NCI-H510A (cell line): ENCODE measurements around the gene FOSL1.
"Not testable (repeated sequence)": the region's sequence is repeated elsewhere in the genome, so short reads cannot be mapped to it uniquely, and the experiment has no call there.

ENCODE experiments used
- DNase-seq: peaks from one replicate; lab custom pipeline; 2025; lab: John Stamatoyannopoulos, UW

The FOSL1 gene

DNA sequence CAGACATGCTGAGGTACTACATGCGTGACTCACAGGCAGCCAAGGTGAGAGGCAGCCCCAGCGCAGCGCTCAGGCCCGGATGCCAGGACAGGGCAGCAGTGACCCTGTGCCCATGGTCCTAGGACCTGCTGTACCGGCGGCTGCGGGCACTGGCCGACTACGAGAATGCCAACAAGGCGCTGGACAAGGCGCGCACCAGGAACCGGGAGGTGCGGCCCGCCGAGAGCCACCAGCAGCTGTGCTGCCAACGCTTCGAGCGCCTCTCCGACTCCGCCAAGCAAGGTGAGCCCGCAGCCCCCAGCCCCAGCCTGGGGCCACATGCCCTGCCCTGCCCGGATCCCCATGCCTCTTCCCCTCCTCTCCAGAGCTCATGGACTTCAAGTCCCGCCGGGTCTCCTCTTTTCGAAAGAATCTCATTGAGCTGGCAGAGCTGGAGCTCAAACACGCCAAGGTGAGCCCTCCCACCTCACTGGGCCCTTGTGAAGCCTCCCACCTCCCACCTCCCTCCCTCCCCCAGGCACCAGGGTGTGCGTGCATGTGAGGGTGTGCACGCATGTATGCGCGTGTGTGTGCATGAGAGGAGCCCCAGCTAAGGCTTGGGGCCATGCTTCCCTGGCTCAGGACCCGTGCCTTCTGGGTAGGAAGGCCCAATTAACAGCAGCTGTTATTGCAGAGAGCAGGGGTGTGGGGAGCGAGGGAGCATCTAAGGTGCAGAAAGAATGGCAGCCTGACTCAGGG, 47.5 kb downstream of the FOSL1 start:
- no peak for DNase-seq

GRCh38 chr11:65851811-65852507, 48.2 kb downstream of the FOSL1 start:
- DNase-seq = no peak

DNA sequence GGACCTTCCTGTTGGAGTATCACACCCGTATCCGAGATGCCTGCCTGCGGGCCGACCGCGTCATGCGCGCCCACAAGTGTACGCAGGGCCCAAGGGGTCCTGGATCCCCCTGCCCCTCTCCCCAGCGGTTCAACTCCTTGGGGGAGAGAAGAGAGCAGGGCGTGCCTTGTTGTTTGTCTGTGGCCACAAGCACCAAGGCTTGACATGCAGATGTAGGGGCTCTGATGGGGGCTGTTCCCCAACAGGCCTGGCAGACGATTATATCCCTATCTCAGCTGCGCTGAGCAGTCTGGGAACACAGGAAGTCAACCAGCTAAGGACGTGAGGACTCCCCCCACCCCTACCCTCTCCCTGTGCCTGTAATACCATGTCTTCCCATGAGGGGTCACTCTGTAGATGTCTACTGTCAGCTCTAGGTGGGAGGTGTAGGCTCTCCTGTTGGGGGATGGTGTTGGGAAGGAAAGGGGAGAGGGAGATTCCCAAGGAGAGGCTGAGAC, 49.1 kb downstream of the FOSL1 start:
- DNase-seq = no peak

DNA sequence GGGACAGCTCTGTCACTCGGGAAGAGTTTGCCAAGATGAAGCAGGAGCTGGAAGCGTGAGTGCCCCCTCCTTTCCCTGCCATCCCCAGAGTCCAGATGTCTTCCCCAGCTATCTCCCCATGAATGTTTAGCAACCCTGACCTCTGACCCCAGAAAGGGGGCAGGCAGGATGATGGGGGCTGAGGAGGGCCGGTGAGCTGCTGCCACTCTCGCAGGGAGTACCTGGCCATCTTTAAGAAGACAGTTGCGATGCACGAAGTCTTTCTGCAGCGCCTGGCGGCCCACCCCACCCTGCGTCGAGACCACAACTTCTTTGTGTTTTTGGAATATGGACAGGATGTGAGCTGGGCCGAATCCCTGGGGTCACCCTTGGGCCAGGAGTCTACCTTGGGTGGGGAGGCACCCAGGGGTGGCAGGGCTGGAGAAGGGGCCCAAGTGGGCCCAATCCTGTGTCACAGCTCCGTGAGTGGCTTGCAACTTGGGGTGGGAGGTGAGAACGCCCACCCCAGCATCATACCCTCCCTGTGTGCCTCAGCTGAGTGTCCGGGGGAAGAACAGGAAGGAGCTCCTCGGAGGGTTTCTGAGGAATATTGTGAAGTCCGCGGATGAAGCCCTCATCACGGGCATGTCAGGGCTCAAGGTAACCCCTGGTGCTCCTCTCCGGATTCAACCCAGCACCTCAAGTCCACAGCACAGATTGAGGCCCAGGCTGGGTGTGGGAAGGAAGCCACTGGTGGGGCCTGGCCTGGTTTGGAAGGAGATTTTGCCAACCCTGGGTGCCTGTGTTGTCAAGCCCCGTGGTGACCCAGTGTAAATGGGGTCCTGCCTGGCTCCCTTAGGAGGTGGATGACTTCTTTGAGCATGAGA, 49.7 kb downstream of the FOSL1 start:
- DNase-seq = no peak

DNA sequence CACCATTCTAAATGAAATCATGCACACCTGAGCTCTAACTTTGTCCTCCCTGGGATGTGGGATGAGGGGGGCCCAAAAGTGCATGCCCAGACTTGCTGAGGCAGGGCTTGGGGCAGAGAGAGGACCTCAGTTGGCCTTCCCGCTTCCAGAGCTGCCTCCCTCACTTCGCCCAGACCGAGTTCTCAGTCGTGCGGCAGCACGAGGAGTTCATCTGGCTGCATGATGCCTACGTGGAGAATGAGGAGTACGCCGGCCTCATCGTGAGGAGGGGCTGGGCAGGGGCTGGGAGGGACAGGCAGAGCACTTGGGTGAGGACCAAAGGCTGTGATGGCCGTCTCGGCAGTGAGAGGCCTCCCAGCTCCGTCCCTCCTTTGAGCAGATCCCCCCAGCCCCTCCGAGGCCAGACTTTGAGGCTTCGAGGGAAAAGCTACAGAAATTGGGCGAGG, 50.4 kb downstream of the FOSL1 start:
- no peak for DNase-seq

DNA sequence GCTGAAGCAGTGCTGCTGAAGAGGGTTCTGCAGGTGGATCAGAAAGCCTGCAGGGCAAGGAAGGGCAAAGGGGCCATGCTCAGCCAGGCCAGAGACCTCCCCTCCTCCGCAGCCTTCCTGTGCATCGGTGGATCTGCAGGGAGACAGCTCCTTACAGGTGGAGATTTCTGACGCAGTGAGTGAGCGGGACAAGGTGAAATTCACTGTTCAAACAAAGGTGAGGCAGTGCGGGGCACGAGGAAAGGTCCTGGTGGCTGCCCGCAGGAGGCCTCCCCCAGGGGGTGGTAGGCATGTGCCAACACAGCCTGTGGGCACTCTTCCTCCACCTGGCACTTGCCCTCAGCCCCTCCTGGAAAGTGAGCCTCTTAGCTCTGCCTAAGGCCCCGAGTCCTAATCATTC, 50.8 kb downstream of the FOSL1 start:
- no peak for DNase-seq

- not testable (repeated sequence) for DNase-seq
These were observed 51.5 kb downstream of the FOSL1 start for GRCh38 chr11:65848693-65849092.

- DNase-seq = no peak
These were observed 52.4 kb downstream of the FOSL1 start for GRCh38 chr11:65847746-65848145.

DNA sequence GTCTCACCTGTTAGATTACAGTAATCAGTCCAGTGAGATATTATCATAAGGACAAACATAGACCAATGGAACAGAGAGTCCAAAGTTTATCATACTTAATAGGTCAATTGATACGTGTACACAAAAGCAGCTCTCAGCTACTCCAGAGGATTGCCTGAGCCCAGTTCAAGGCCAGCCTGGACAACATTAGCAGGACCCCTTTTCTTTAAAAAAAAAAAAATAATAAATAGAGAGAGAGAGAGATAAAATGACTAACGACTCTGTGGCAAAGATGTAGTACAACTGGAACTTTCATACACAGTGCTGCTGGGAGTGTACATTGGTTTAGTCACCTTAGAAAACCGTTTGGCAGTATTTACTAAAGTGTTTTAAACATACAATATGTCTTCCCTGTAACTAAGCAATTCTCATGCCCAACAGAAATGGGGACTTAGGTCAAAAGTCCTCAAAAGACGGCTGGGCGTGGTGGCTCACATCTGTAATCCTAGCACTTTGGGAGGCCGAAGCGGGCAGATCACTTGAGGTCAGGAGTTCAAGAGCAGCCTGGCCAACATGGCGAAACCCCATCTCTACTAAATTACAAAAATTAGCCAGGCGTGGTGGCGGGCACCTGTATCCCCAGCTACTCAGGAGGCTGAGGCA, 55.8 kb downstream of the FOSL1 start:
- no peak for DNase-seq

GRCh38 chr11:65843811-65844210, 56.4 kb downstream of the FOSL1 start:
- DNase-seq = no peak

DNA sequence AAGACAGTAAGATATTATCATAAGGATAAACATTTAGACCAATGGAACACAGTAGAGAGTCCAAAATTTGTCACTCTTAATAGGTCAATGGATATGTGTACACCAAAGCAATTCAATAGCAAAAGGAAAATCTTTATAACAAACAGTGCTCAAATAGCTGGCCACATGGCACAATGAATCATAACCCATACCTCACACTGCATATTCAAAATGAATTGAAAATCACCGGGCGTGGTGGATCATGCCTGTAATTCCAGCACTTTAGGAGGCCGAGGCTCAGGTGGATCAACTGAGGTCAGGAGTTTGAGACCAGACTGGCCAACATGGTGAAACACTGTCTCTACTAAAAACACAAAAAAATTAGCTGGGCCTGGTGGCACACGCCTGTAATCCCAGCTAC, 58.0 kb downstream of the FOSL1 start:
- no peak for DNase-seq
